GM19324 (cell line): ENCODE data around the gene CHST12.
A peak's percentile ranks its signal among the peaks of the same experiment; 100 is the strongest.

Experiments used
- ATAC-seq: cut with Tn5 transposase; IDR thresholded peaks from one replicate; pipeline ENCODE4 v1.9.1; 2021; ENCODE audit warnings: mild to moderate bottlenecking, moderate library complexity; ENCODE audit not compliant: unreplicated experiment, low FRiP score

The CHST12 gene

DNA sequence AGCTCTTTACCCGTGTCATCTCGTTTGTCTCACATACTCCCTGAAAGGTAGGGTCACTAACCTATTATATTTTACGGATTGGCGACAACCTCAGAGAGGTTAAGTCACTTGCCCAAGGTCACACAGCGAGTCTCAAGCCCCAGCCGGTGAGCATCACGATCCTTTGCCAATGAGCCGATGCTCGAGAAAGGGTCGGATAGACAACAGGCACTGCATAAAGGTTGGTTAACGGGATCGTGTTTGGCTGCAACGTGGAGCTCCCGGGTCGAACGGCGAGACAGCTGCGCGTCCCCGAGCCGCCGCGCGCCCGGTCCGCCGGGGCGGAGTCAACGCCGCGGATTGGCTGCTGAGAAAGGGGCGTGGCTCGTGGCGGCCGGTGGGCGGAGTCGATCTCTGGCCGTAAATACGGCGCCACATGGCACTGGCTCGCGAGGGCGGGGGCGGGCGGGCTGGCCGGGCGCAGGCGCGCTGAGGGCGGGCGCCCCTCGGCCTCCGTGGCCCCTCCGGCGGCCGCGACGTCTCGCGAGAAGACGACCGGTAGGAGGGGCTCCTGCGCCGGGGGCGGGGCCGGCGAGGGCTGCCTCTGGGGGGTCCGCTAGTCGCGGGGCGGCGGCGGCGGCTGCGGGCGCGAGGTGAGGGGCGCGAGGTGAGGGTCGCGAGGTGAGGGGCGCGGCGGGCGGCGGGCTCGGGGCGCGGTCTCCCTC is at the start of gene CHST12:
Gene CHST12, plus strand, starts transcription at position 598 of the 704 bp plus-strand sequence. CDS start 29,029 bp downstream, outside the sequence.
- peak; percentile 51 for ATAC-seq

DNA sequence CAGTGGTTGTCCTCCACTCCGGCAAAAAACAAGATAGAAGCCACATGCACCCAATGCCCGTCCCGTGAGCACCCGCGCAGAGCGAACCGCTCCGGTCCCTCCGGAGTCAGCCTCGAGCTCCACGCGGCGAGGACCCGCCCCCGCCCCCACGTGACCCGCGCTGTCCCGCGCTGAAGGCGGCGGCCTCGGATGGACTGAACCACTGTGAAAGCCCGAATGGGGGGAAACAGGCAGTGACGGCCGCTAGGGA is 49.5 kb upstream of the CHST12 start:
- peak; percentile 64 for ATAC-seq

DNA sequence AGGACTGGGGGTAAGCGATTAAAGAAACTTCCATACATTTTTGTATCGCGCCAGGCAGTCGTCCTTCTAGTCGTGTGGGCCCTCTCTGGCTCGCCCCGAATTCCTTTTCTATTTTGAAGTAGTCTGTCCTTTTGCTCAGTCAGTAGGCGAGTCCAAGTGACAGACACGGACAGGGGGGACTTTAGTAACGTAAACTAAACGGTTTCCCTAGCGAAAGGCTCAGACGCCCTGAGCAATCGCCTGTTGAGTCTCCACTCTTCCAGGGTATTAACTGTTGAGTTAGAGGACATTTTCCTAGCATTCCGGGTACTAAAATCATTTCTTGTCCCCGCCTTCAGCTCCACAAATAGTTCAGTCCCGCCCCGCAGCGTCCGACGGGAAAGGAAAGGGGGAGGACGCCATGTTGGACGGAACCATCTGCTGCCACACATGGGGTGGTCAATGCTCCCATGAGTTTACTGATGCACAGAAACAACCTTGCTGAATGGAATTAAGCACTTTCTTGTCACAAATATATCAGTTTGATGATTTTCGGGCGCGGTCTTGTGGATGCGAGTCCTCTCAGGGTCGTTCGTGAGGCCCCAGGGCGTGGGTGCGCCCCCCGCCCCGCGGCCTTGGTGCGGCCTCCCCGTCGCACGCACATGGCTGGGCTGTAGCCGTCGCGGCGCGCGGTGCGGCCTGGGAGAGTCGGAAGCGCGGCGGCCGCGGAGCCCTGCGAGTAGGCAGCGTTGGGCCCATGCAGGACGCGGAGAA is 49.0 kb upstream of the CHST12 start, which contains the start of gene EIF3B:
Gene EIF3B, plus strand, starts transcription at position 642 of the 753 bp plus-strand sequence. Its CDS starts 95 bp downstream, at position 737.
- peak; percentile 88 for ATAC-seq

DNA sequence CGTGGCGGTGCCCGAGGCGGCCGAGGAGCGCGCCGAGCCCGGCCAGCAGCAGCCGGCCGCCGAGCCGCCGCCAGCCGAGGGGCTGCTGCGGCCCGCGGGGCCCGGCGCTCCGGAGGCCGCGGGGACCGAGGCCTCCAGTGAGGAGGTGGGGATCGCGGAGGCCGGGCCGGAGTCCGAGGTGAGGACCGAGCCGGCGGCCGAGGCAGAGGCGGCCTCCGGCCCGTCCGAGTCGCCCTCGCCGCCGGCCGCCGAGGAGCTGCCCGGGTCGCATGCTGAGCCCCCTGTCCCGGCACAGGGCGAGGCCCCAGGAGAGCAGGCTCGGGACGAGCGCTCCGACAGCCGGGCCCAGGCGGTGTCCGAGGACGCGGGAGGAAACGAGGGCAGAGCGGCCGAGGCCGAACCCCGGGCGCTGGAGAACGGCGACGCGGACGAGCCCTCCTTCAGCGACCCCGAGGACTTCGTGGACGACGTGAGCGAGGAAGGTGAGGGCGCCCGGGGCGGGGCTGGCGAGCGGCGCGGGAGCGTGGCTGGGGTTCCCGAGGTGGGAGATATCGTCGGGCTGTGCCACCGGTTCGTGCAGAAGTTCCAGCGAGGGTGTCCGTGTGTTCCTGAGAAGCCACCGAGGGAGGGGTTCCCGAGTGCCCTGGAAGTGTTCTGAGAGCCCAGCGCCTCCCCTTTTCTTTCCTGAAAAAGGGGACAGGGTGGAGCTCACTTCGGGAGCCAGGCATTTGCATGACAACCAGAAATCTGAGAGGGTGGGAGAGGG is 48.3 kb upstream of the CHST12 start:
- ATAC-seq, result peak; percentile 5

DNA sequence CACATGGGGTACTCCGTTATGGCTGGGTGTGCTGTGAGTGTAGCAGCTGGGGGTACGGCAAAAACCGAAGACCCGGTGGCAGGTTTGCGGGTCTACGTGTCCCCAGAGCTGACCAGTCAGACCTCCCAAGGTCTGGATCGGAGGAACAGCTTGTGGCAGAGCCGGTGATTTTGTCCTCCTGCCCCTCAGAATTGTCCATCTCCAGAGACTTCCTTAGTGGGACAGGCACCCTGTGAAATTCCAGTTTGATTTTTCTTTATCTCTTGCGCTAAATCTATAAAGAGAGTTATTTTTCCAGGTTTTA is 47.8 kb upstream of the CHST12 start:
- no peak for ATAC-seq

DNA sequence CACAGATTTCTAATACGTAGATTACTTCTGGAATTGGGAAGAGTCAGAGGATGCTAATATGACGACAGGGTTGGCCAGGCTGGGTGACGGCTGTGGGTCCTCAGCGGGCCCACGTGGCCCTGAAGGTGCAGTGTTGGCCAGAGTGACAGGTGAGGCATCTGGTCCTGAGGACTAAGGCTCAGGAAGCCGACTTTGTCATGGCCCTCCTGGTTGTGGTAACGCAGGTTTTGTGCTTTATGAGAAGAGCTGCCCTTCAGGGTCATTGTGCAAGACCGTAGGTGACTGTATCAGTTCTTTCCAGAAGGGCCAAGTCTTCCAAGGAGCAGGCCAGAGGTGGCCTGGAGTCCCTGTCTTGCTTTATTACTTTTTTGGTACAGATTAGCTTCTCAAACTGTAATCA is 46.2 kb upstream of the CHST12 start:
- ATAC-seq, result no peak

DNA sequence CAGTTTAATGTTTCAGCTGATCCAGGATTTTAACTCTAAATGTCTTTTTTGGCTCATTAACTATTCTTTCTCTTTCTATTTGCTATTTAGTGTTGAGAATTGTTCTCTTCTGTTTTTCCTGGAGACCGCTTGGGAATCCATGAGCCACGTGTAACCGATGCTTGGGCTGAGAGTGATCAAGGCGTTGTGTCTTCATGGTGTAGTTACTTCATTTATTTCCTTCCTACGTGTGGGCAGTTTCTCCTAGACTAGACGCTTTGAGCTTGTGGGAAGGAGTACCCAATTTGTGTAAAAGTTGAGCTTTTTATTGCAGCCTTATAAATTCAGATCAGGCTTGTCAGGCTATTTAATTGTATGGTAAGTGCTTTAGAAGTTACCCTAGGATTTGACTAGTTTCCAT is 45.8 kb upstream of the CHST12 start:
- ATAC-seq, result no peak

DNA sequence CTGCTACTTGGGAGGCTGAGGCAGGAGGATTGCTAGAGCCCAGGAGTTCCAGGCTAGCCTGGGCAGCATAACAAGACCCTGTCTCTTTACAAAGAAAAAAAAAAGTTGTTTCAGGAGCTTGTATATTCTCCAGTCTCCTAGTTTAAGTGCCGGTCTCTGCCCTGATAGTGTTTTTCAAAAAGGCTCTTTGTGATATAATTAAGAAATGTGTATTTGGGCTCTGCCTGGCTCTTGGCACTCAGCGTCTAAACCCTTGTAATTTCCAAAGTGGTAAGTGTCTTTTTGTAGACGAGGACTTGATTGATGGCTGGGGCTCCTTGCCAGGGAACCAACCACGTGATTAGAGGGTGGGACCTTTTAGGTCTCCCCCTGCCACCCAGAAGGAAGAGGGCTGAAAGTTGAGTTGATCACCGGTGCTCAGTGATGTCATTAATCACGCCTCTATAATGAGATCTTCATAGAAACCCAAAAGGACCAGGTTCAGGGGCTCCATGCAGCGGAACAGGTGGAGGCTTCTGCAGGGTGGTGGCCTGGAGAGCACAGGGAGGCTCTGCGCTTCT is 44.4 kb upstream of the CHST12 start:
- no peak for ATAC-seq

DNA sequence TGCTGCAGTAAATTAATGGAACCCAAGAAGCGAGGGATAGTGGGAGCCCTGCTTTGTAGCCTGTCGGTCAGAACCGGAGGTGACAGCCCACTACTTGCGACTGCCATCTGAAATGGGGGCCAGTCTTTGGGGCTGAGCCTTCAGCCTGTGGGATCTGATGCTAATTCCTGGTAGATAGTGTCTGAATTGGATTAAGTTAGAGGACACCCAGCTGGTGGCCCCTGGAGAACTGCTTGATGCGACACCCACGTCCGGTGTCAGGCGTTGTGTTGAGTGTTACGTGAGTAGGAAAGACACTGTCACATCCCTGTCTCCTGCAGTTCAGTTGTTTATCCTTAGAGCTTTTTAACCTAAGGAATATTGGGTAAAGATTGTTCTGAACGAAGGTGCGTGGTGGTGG is 43.8 kb upstream of the CHST12 start:
- ATAC-seq, result no peak

DNA sequence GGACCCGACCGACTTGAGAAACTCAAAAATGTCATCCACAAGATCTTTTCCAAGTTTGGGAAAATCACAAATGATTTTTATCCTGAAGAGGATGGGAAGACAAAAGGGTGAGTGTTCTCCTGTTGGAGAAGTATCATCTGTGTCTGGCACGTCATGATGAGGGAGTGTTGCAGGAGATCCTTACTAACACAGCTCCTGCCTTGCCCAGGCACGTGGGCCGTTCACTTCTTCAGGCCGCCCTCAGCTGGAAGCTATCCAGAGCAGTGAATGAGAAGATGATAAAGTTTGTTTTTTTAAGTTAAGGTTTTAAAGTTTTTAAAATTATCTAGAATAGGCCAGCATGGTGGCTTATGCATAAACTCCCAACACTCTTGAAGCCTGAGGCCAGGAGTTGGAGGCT is 42.6 kb upstream of the CHST12 start:
- ATAC-seq, result no peak

DNA sequence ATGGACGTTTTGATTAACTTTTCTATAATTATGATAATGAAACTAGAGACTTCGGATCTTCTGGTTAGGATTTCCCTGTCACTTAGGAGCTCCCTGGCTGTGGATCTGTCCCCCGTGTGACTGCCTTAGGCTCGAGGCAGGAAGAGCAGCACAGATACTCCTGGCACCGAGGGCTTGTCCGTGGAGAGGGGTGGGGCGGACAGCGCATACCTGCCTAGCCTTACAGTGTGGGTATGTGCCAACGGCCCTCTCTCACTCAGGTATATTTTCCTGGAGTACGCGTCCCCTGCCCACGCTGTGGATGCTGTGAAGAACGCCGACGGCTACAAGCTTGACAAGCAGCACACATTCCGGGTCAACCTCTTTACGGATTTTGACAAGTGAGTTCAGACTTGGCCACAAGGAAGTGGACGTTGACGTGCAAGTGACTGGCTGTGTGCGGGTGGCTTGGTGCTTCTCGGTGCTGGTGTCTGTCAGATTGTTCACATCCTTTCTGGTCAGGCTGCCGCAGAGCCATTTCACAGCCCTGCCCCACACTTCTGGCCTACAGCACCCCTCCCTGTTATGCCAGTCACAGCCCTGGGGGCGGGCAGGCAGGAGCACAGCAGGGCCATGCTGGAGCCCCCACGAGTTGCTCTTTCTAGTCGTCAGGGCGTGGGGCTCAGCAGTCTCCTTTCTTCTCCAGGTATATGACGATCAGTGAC is 40.9 kb upstream of the CHST12 start:
- ATAC-seq, result no peak

DNA sequence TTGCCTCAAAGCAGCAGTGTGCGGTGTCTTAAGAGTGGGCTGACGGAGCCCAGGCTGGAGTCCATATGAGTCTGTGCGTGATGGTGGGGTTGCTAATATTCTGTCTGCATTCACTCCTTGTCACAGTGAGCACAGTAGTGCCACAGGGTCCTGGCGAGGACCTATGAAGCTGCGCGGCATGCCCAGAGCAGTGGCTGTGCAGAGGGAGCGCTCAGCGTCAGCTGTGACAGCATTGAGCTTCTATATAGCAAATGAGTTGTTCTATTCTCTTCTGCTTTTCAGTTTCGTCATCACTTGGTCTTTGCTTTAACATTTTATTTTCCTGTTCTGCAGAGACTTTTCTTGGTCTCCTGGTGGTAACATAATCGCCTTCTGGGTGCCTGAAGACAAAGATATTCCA is 34.3 kb upstream of the CHST12 start:
- no peak for ATAC-seq

DNA sequence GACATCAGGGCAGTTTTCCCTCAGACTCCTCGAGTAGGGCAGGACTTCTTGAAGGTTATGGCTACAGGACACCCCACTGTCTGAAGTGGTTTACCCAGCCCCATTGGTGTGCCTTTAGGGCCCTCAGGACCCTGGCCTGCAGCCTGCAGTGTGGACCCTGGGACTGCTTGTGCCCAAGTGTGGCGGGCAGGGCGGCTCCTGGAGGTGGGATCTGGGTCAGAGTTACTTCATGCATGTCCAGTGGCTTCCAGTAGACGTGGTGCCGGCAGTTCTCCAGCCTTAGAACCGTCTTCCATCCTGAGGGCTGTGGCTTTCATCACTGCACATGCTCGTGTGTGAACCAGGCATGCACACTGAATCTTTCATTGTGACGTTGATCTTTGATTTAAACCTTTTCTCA is 32.1 kb upstream of the CHST12 start:
- ATAC-seq, result no peak

DNA sequence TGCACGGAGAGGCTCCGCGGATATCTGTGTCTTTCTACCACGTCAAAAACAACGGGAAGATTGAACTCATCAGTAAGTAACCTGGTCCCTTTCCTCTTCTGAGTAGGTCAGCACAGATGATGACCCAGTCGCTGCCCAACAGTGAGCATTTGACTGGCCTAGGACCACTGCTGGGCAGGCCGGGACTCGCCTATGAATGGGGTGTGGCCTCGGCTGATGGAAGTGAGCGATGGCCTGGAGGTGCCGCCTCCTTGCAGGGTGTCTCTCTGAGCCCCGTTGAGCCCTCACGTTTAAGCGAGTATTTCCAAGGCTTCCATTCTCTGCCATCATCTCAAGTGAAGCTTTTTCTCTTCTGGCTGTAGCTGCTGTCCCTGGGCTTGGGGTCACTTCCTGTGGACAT is 30.7 kb upstream of the CHST12 start:
- ATAC-seq, result no peak

DNA sequence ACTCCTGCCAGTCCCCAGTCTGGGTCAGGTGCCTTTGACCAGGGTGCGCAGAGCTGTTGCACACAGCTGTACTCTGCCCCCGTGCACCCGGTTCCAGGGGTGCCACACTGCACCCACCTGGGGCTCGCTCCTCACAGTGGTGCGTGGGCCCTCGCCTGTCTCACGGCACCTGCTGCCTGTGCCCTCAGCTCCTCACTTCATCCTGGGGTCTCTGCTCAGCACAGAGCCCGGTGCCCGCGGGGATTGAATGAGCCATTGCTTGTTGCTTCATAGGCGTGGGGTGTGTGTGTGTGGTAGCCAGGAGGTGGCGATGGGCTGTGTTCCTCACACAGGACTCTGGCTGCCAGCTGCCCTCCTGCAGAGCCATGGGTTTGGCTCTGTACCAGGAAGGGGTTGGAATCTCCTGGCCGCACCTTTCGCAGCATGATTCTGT is 30.3 kb upstream of the CHST12 start:
- no peak for ATAC-seq

DNA sequence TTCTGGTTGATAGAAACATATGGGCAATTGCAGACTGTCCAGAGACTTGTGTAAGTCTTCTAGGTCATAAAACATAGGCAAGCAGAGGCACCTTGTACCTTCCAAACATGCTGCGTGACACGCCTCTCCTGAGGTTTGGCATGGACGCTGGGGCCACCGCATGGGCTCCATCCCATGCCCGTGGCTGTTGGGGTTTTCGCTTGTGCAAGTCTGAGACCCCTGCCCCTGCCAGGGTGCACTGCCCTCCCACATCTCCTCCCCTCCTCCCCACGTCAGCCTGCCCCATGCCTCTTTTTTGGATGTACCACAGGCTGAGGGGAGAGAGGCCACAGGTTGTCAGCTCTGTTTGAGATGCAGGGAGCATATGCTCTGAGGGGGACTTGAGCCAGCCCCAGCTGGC is 29.8 kb upstream of the CHST12 start:
- ATAC-seq, result no peak

DNA sequence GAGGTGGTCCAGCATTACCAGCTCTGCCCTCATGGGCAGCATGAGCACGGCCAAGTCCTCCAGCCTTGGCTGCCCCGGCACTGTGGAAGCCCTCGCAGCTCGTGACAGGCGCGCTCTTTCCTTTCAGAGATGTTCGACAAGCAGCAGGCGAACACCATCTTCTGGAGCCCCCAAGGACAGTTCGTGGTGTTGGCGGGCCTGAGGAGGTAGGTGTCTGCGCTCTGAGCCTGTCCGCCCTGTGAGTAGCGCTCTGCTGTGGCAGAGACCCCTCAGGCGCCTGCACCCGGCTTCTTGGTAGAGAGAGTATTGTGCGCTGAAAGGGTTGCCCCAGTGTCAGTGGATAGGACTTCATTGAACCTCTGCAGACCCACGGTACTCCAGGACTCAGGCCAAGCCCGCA is 29.0 kb upstream of the CHST12 start:
- no peak for ATAC-seq

DNA sequence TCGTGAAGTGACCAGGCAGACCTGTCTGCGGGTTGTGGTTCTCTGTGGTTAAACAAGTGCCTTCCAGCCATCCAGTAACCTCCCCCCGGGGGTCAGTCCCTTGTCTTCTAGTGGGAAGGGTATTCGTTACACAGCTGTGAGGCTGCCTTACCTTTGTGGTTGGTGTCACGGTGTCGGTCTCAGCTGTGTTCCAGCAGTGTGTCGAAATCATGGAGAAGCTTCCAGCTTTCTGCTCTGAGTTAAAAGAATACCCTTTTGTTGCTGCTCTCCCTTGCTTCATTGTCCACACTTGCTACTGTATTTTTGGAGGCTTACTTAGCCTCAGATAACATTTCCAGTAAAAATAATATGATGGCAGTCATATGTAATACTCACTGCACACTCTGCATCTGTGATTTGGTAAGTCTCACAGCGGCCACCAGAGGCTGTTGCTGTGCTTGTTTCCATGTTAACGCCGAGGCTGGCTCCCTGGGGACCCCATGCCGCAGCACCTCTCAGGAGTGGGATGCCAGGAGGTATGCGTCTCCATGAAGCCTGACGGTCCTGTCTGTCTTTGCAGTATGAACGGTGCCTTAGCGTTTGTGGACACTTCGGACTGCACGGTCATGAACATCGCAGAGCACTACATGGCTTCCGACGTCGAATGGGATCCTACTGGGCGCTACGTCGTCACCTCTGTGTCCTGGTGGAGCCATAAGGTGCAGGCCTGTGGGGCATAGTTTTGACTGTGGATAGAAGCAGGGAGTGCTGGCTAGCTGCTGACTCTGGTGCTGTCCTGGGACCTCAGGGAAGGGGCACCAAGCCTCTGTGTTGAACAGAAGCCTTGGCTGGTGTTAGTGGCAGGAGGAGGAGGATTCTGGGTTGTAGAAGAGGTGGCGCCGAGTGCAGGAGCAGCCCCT is 28.3 kb upstream of the CHST12 start:
- no peak for ATAC-seq

DNA sequence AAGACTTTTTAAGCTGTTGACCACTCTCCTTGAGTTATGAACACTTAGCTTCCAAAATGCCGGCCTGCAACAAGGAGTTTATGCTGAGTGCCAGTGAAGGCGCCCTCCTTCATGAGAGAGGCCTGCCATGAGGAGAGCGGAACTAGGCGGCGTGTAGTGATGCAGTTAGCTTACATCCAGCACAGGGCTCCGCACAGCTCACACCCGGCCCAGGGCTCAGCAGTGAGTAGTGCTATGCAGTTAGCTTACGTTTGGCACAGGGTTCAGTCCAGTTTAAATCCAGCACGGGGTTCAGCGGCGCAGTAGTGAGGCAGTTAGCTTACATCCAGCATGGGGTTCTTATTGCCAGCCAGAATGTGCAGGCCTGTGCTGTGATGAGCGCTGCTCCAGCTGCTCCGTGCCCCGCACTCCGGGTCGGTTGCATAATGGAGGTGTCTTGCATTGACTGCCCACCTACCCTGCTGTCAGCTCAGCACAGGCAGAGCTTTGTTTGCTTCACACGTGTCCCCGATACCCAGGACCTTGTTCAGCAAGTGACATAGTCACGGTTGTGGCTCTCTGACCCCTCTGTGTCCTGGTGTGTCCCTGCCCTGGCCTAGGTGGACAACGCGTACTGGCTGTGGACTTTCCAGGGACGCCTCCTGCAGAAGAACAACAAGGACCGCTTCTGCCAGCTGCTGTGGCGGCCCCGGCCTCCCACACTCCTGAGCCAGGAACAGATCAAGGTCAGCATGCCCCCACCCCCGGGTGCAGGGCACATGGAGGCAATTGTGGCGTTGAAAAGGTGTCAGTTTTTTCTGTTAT is 26.9 kb upstream of the CHST12 start:
- no peak for ATAC-seq
